Breast epithelium (tissue), 4 donors: ENCODE data around the gene ORM2. TPM values are rescaled to one million over a fixed set of nuclear protein-coding genes. Genes with fewer than 3 reads are reported as not detected.
A peak's percentile ranks its signal among the peaks of the same experiment; 100 is the strongest.

Source experiments
- DNase-seq, 2 donors: peaks; one replicate each; pipeline ENCODE4 v3.0.0-alpha.2; 2019; ENCODE audit warnings: low spot score in 2 of 2
- H3K27ac ChIP-seq, 2 donors: fragments of 200-600 bp; sonication (generic) in 1 of 2; one replicate each; pipeline ENCODE4 v1.5.1; 2016 to 2019; ENCODE audit warnings: mild to moderate bottlenecking in 1 of 2
- H3K27me3 ChIP-seq, 2 donors: fragments of 200-600 bp; sonication (generic) in 1 of 2; one replicate each; pipeline versions ENCODE4 v1.5.1 to v1.6.0; 2017 to 2019; ENCODE audit warnings: control low read depth in 1 of 2, mild to moderate bottlenecking in 1 of 2
- H3K36me3 ChIP-seq: fragments of 200-600 bp; one replicate; pipeline ENCODE4 v1.5.1; 2019
- H3K4me1 ChIP-seq, 2 donors: fragments of 200-600 bp; sonication (generic); one replicate each; pipeline ENCODE4 v1.5.1; 2016 to 2019; ENCODE audit warnings: control low read depth in 1 of 2
- H3K4me3 ChIP-seq, 3 donors: fragments of 200-600 bp; sonication (generic); 1 replicate in 2 of 3; 2 replicates in 1 of 3; pipeline ENCODE4 v1.5.1; 2016 to 2019; ENCODE audit warnings: mild to moderate bottlenecking in 3 of 3, moderate library complexity in 2 of 3
- H3K9me3 ChIP-seq, 2 donors: fragments of 200-600 bp; sonication (generic) in 1 of 2; one replicate each; pipeline ENCODE4 v1.5.1; 2016 to 2019; ENCODE audit warnings: control low read depth in 1 of 2
- POLR2A ChIP-seq: fragments of 450-650 bp; IDR thresholded peaks from one replicate; pipeline ENCODE4 v1.6.1; 2016; ENCODE audit warnings: antibody characterized with exemption, mild to moderate bottlenecking, moderate library complexity
- POLR2AphosphoS5 ChIP-seq, 3 donors: sonication (generic); formaldehyde crosslinking; IDR thresholded peaks; one replicate each; pipeline ENCODE4 v1.6.1; 2017; ENCODE audit warnings: antibody characterized with exemption in 3 of 3
- intact Hi-C: fragments of 100-400 bp; cut with DNase I; formaldehyde crosslinking; loops from one replicate; pipeline ENCODE4 v1.15.1; 2023; ENCODE audit warnings: low total_unique reads
- total RNA-seq, 3 donors: library from RNA; depleted of rRNA; stranded (reverse); fragments of >200 nt; gene quantifications; one replicate each; pipeline ENCODE4 v1.1.0, GENCODE V29; 2016
- TF ChIP-seq, protein P1 (sequence below), 3 donors: fragments of 450-650 bp; IDR thresholded peaks; one replicate each; pipeline ENCODE4 v1.5.1; 2016 to 2017; ENCODE audit warnings: antibody characterized with exemption in 3 of 3, mild to moderate bottlenecking in 3 of 3, moderate library complexity in 3 of 3

The ORM2 gene
- total RNA-seq, 3 donors from 2014 or later: 1.6 to 2.9 TPM; not detected in 1

DNA sequence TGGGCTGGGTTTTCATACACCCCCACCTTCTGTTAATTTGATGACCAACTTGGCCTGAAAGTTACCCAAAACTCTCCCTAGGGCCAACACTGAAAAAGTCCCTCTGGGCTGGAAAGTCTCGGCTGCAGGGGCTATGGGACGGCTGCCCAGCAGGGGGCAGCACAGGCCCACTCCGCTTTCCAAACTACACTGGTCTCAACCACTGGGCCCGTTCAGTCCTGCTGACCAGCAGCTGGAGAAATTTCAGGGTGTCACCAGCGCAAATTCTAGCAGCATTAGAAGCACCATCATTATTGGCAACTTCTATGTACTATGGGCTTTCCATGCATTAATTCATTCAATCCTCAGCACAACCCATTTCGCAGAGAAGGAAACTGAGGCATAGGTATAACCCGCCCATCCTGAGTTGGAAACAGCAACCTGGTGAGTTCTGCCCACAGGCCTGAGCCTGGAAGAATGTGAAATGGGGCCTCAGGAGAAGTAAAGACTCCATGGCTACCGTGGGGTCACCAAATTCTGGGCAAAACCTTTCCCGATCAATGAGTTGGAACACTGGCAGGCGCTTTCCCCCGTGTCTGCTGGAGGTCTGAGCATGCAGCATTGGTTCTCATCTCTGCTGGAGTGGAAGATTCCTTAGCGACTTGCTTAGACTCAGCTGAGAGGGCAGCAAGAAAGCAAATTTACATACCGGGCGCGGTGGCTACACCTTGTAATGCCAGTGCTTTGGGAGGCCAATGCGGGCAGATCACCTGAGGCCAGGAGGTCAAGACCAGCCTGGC is 9.7 kb downstream of the ORM2 start:
- no peak overlapping the region for H3K4me3 ChIP-seq
- no peak overlapping the region for H3K27ac ChIP-seq
- peaks cover 6% of the 10 kb centered on the region for H3K36me3 ChIP-seq
- H3K4me1 ChIP-seq: no peaks in the 10 kb centered on the region
- intact Hi-C loops: no loop called here
- TF ChIP-seq, protein P1, sequence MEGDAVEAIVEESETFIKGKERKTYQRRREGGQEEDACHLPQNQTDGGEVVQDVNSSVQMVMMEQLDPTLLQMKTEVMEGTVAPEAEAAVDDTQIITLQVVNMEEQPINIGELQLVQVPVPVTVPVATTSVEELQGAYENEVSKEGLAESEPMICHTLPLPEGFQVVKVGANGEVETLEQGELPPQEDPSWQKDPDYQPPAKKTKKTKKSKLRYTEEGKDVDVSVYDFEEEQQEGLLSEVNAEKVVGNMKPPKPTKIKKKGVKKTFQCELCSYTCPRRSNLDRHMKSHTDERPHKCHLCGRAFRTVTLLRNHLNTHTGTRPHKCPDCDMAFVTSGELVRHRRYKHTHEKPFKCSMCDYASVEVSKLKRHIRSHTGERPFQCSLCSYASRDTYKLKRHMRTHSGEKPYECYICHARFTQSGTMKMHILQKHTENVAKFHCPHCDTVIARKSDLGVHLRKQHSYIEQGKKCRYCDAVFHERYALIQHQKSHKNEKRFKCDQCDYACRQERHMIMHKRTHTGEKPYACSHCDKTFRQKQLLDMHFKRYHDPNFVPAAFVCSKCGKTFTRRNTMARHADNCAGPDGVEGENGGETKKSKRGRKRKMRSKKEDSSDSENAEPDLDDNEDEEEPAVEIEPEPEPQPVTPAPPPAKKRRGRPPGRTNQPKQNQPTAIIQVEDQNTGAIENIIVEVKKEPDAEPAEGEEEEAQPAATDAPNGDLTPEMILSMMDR (IDR thresholded peaks at IDR 0.05): peak in 2 of 3 donors; percentile 24 to 44
- no peak for TF ChIP-seq POLR2A
- no peak for DNase-seq
- no peaks in the 10 kb centered on the region for H3K27me3 ChIP-seq
- H3K9me3 ChIP-seq: no peaks in the 10 kb centered on the region

DNA sequence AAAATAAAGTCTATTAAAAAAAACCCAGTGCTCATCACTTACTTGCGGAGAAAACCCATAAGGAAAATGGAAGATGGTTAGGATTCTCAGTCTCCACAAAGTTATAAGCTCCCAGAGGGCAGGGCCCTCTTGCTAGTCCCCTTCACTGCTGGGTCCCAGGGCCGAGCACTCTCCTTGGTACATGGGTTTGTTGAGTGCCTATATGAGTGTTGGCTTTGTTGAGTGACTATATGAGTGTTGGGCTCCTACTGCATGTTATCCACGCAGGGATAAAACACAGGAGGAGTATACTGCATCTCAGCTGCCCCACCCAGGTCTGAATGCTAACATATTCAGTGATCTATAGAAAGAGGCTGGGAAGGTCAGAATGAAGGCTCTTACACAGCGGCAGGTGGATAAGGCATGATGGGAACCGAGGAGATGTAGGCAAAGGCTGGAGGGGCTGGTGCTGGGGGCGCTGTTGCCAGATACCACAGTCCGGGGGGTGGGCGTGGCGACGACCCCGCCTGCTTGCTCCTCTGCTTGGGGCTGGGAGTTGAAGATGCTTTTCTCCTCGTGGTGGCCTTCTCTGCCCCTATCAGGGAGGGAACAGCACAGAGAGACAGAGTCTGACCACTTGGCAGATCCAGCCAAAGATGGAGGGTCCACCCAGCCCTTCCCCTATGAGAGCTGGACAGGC is 11.6 kb downstream of the ORM2 start:
- no peak overlapping the region for H3K27ac ChIP-seq
- no peaks in the 10 kb centered on the region for H3K27me3 ChIP-seq
- no peaks in the 10 kb centered on the region for H3K9me3 ChIP-seq
- H3K4me3 ChIP-seq: no peak overlapping the region
- DNase-seq: no peak
- peaks cover 10% of the 10 kb centered on the region for H3K36me3 ChIP-seq
- intact Hi-C loops: no loop called here
- no peak for TF ChIP-seq POLR2A
- TF ChIP-seq, protein P1 (IDR thresholded peaks at IDR 0.05): no peak
- TF ChIP-seq POLR2AphosphoS5 (IDR thresholded peaks at IDR 0.05): no peak
- H3K4me1 ChIP-seq: no peaks in the 10 kb centered on the region

- TF ChIP-seq POLR2AphosphoS5 (IDR thresholded peaks at IDR 0.05) (no peak), POLR2A (no peak)
- TF ChIP-seq, protein P1 (IDR thresholded peaks at IDR 0.05): no peak
- Histone ChIP-seq H3K27ac (no peak overlapping the region), H3K4me1 (no peaks in the 10 kb centered on the region), H3K9me3 (no peaks in the 10 kb centered on the region), H3K27me3 (no peaks in the 10 kb centered on the region), H3K36me3 (peaks cover 17% of the 10 kb centered on the region), H3K4me3 (no peak overlapping the region)
- DNase-seq: no peak
- intact Hi-C loops: loop anchor here (2.0 kb wide), 1 partner anchor 63 kb away; no protein-coding TSS in a partner anchor
Measured at GRCh38 chr9:114341991-114342390, 12.3 kb downstream of the ORM2 start.

DNA sequence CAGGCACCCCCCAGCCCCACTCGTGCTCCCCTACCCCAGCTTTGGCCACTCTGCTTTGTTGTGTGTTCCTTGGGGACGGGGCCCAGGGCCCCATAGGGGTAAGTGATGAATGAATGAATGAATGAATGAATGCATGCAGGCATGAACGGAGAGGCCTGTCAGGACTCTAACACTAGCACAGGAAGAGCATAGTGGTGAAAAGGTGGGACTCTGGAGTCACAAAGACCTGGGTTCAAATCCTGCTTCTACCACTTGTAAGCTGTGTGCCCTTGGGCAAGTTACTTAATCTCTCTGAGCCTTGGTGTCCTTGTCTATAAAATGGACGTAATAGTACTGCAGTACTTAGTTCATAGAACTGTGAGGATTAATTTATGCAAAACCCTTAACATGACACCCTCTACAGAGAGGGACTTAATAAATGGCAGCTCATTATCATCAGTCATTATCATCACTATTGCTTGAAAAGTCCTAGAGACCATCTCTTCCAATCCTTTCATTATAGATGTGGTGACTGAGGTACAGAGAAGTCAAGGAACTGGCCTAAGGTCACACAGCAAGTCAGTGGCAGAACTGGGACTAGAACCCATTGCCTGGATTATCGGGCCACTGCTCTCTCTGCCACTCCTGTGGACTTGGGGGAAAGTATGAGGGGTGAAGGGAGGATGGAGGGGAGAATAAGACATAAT is 13.2 kb downstream of the ORM2 start:
- Histone ChIP-seq H3K9me3 (no peaks in the 10 kb centered on the region), H3K4me1 (no peaks in the 10 kb centered on the region), H3K27ac (no peak overlapping the region), H3K27me3 (no peaks in the 10 kb centered on the region), H3K36me3 (peaks cover 17% of the 10 kb centered on the region), H3K4me3 (no peak overlapping the region)
- no peak for DNase-seq
- intact Hi-C loops: loop anchor here (2.0 kb wide), 1 partner anchor 62 kb away; no protein-coding TSS in a partner anchor
- TF ChIP-seq POLR2AphosphoS5 (IDR thresholded peaks at IDR 0.05) (no peak), POLR2A (no peak)
- TF ChIP-seq, protein P1 (IDR thresholded peaks at IDR 0.05): no peak
